Ectodermal cell (in vitro differentiated cells): Measurements from ENCODE around the gene HOOK2.
"Not testable (repeated sequence)": the region's sequence is repeated elsewhere in the genome, so short reads cannot be mapped to it uniquely, and the experiment has no call there.

Experiments
- H3K27ac ChIP-seq: 2 replicates; pipeline ENCODE4 v1.7.0; 2013; ENCODE audit warnings: mild to moderate bottlenecking, low read depth, low read length; ENCODE audit not compliant: insufficient read depth, poor library complexity, severe bottlenecking
- H3K27me3 ChIP-seq: 2 replicates; pipeline ENCODE4 v1.7.0; 2013; ENCODE audit warnings: mild to moderate bottlenecking, low read length; ENCODE audit not compliant: insufficient read depth, control insufficient read depth, poor library complexity, severe bottlenecking
- H3K36me3 ChIP-seq: one replicate; pipeline ENCODE4 v1.7.0; 2013; ENCODE audit warnings: low read length; ENCODE audit not compliant: control insufficient read depth, insufficient read depth
- H3K4me1 ChIP-seq: one replicate; pipeline ENCODE4 v1.7.0; 2013; ENCODE audit warnings: low read length; ENCODE audit not compliant: control insufficient read depth, insufficient read depth
- H3K4me3 ChIP-seq: 2 replicates; pipeline ENCODE4 v1.7.0; 2013; ENCODE audit warnings: low read depth, low read length, control low read depth; ENCODE audit not compliant: insufficient read depth
- H3K9me3 ChIP-seq: 2 replicates; pipeline ENCODE4 v1.7.0; 2013; ENCODE audit warnings: mild to moderate bottlenecking, low read length, moderate library complexity; ENCODE audit not compliant: control insufficient read depth
- WGBS, 2 experiments: methylation state at CpG; one replicate each; pipeline ENCODE4 v1.1.7; 2013; ENCODE audit warnings: missing lambda C conversion rate in 2 of 2; 5-methylcytosine and 5-hydroxymethylcytosine counted together

Gene HOOK2

GRCh38 chr19:12800923-12801465 lies 25.6 kb upstream of the HOOK2 start:
- H3K9me3 ChIP-seq, result no peaks in the 10 kb centered on the region
- WGBS, 2 experiments, result 4 to 5% methylated on average over 38 of the region's 38 CpGs
- H3K27ac ChIP-seq, result no peak overlapping the region
- peaks cover 13% of the 10 kb centered on the region for H3K36me3 ChIP-seq
- H3K27me3 ChIP-seq, result peaks cover 9% of the 10 kb centered on the region
- peak overlapping the region; percentile 93 for H3K4me3 ChIP-seq
- peaks cover 16% of the 10 kb centered on the region for H3K4me1 ChIP-seq

DNA sequence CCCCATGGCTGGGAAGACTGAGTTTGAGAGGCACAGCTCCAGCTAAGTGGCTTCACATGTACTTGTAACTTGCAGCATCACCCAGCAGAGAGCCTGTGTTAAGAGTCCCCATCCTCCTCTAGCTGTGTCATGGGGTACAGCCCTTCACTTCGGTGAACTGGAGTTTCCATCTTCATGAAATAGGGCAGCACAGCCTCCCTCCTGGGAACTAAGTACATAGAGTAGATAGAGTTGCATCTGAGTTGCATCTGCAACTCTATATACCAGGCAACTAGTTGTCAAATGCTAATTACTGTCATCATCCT lies 25.1 kb upstream of the HOOK2 start:
- Histone ChIP-seq H3K36me3 (peaks cover 13% of the 10 kb centered on the region), H3K9me3 (no peaks in the 10 kb centered on the region), H3K27me3 (peaks cover 9% of the 10 kb centered on the region), H3K4me1 (peaks cover 16% of the 10 kb centered on the region), H3K4me3 (peak overlapping the region; percentile 93), H3K27ac (no peak overlapping the region)
- WGBS, 2 experiments, result 81 to 94% methylated on average over 1 of the region's 1 CpG

GRCh38 chr19:12799742-12800465 lies 24.6 kb upstream of the HOOK2 start:
- Histone ChIP-seq H3K27me3 (peaks cover 9% of the 10 kb centered on the region), H3K27ac (no peak overlapping the region), H3K9me3 (no peaks in the 10 kb centered on the region), H3K4me3 (no peak overlapping the region), H3K36me3 (peaks cover 13% of the 10 kb centered on the region), H3K4me1 (peaks cover 16% of the 10 kb centered on the region)
- WGBS, 2 experiments, result 95% methylated on average over 18 of the region's 18 CpGs

DNA sequence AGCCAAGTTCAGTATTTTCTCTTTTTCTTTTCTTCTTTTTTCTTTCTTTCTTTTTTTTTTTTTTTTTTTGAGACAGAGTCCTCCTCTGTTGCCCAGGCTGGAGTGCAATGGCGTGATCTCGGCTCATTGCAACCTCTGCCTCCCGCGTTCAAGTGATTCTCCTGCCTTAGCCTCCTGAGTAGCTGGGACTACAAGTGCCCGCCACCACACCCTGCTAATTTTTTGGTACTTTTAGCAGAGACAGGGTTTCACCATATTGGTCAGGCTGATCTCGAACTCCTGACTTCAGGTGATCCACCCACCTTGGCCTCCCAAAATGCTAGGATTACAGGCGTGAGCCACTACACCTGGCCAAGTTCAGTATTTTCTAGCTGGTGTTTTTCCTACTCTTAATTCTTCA lies 22.3 kb upstream of the HOOK2 start:
- not testable (repeated sequence) for H3K9me3 ChIP-seq, H3K27ac ChIP-seq, H3K4me3 ChIP-seq
- peaks cover 13% of the 10 kb centered on the region for H3K36me3 ChIP-seq
- 92 to 94% methylated on average over 7 of the region's 7 CpGs for WGBS, 2 experiments
- peaks cover 25% of the 10 kb centered on the region for H3K4me1 ChIP-seq
- H3K27me3 ChIP-seq, result peaks cover 22% of the 10 kb centered on the region

DNA sequence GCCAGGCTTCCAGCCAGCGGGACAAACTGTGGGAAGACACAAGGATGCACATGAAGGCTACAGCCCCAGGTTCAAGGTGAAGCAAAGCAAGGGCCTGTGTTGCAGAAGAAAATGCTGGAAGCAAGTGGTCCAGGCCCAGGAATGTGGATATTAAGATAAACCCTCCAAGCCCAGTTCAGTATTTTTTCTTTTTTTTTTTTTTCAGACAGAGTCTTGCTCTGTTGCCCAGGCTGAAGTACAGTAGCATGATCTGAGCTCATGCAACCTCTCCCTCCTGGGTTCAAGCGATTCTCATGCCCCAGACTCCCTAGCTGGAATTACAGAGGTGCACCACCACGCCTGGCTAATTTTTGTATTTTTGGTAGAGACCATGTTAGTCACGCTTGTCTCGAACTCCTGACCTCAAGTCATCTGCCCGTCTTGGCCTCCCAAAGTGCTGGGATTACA lies 21.8 kb upstream of the HOOK2 start:
- peaks cover 22% of the 10 kb centered on the region for H3K27me3 ChIP-seq
- H3K4me3 ChIP-seq, result no peak overlapping the region
- H3K36me3 ChIP-seq, result peaks cover 13% of the 10 kb centered on the region
- H3K27ac ChIP-seq, result no peak overlapping the region
- 94 to 96% methylated on average over 6 of the region's 6 CpGs for WGBS, 2 experiments
- no peaks in the 10 kb centered on the region for H3K9me3 ChIP-seq
- peaks cover 21% of the 10 kb centered on the region for H3K4me1 ChIP-seq

- Histone ChIP-seq H3K4me1 (peaks cover 20% of the 10 kb centered on the region), H3K27ac (no peak overlapping the region), H3K36me3 (peaks cover 13% of the 10 kb centered on the region), H3K4me3 (no peak overlapping the region), H3K9me3 (no peaks in the 10 kb centered on the region), H3K27me3 (peaks cover 30% of the 10 kb centered on the region)
- 21 to 23% methylated on average over 17 to 18 of the region's 18 CpGs for WGBS, 2 experiments
Measured at GRCh38 chr19:12796146-12797071, 21.1 kb upstream of the HOOK2 start.

- 94 to 95% methylated on average over 9 of the region's 9 CpGs for WGBS, 2 experiments
- Histone ChIP-seq H3K4me1 (peaks cover 11% of the 10 kb centered on the region), H3K36me3 (peaks cover 9% of the 10 kb centered on the region), H3K27ac (no peak overlapping the region), H3K27me3 (peaks cover 42% of the 10 kb centered on the region), H3K9me3 (no peaks in the 10 kb centered on the region), H3K4me3 (no peak overlapping the region)
Measured at GRCh38 chr19:12794971-12795381, 19.6 kb upstream of the HOOK2 start.

GRCh38 chr19:12794196-12794941 lies 19.0 kb upstream of the HOOK2 start:
- Histone ChIP-seq H3K9me3 (no peaks in the 10 kb centered on the region), H3K27me3 (peaks cover 42% of the 10 kb centered on the region), H3K4me3 (peak overlapping the region; percentile 54), H3K27ac (no peak overlapping the region), H3K36me3 (peaks cover 3% of the 10 kb centered on the region), H3K4me1 (peaks cover 10% of the 10 kb centered on the region)
- 75 to 84% methylated on average over 7 of the region's 7 CpGs for WGBS, 2 experiments

DNA sequence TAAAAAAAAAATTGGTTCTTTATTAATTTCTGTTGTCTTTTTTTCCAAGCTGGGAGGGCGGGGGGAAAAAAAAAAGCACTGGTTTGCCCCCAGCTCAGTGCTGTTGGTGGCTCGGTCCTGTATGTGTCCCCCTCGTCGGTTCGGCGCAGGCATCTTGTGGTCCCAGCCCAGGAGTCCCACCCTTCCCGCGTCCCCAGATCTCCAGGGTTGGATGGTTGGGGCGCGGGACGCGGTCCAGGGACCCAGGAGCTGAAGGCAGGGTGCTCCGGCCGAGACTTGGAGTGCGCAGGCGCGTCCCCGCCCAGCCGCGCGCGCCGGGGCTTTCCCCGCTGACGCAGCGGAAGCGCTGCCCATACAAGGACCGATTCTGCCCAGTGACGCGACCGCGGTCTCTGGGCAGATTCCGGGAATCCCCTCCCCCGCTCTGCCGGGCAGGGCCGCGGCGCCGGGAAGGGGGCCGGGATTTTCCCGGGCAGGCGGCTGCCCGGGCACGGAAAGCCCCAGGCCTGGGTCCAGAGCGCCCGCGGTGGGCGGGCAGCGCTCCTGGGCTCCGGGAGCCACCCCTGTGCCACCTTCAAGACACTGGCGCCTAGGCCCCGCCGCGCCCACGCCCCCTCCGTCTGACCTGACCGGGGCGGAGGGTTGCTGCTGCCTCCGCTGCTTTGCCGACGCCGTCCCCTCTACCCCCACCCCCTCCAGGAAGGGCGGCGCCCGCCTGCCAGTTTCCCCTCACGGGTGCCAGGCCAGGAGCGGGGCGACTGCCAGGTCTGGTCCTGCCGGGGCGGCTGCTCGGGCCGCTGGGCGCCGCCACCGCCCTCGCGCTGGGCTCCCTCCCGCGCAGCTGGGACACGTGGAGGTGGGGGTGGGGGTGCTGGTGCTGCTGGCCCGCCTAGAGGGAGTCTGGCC lies 18.2 kb upstream of the HOOK2 start:
- WGBS, 2 experiments, result 0 to 1% methylated on average over 81 of the region's 81 CpGs
- H3K36me3 ChIP-seq, result no peaks in the 10 kb centered on the region
- peaks cover 18% of the 10 kb centered on the region for H3K4me1 ChIP-seq
- H3K27ac ChIP-seq, result no peak overlapping the region
- no peaks in the 10 kb centered on the region for H3K9me3 ChIP-seq
- peak overlapping the region; percentile 54 for H3K4me3 ChIP-seq
- H3K27me3 ChIP-seq, result peaks cover 42% of the 10 kb centered on the region
